ENCODE measurements around the gene CFAP126. TPM values are rescaled to one million over a fixed set of nuclear protein-coding genes. Genes with fewer than 3 reads are reported as not detected.
"Not testable (repeated sequence)": the region's sequence is repeated elsewhere in the genome, so short reads cannot be mapped to it uniquely, and the experiment has no call there.

CFAP126 gene
- total RNA-seq, 1 experiment from 2014 or later, result not detected

DNA sequence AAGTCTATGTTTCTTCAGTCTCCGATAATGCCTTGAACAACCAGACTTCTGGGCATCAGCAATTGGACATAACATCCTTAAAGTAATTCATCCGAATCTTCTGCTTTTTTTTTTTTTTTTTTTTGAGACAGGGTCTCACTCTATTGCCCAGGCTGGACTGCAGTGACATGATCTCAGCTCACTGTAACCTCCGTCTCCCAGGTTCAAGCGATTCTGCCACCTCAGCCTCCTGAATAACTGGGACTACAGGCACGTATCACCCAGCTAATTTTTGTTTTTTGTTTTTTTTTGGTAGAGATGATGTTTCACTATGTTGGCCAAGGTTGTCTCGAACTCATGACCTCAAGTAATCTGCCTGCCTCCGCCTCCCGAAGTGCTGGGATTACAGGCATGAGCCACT, 23.9 kb upstream of the CFAP126 start:
- H3K9ac ChIP-seq (ENCODE audit: extremely low read depth, insufficient read length, low read length), result no peak overlapping the region
- no CpG with 5 or more reads among the region's 8 CpGs for WGBS (ENCODE audit: extremely low coverage, insufficient read length, low lambda C conversion rate)
- peak overlapping the region in 1 of 2 experiments; percentile 56; a peak in 2 of 5 replicates for H3K4me3 Mint-ChIP-seq

DNA sequence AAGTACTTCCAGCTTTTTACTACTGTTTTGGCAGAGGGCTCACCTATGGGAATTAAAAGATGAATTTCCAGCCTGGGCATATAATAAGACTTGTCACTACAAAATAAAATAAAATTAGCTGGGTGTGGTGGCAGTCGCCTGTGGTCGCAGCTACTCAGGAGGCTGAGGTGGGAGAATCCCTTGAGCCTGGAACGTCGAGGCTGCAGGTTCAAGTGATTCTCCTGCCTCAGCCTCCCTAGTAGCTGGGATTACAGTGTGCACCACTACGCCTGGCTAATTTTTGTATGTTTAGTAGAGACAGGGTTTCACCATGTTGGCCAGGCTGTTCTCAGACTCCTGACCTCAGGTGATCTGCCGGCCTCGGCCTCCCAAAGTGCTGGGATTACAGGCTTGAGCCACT, 23.5 kb upstream of the CFAP126 start:
- not testable (repeated sequence) for H3K23ac ChIP-seq (ENCODE audit: insufficient read length, low read depth, low read length); H3K36me3 Mint-ChIP-seq (ENCODE audit: insufficient read depth in 1 of 3, low read depth in 3 of 3); H3K27me3 Mint-ChIP-seq (ENCODE audit: low read depth); H2BK5ac ChIP-seq (ENCODE audit: insufficient read length, low read length); H3K18ac ChIP-seq (ENCODE audit: insufficient read length, low read depth, low read length); H4K20me1 ChIP-seq (ENCODE audit: control insufficient read depth, insufficient read depth, insufficient read length); H3K9me3 ChIP-seq (ENCODE audit: control insufficient read depth, low read depth, low read length); H2BK120ac ChIP-seq (ENCODE audit: low read depth, low read length, poor library complexity, severe bottlenecking); H4K91ac ChIP-seq (ENCODE audit: insufficient read length, low read depth, low read length); H2AK5ac ChIP-seq (ENCODE audit: insufficient read length, low read length); H4K8ac ChIP-seq (replicated peaks; ENCODE audit: insufficient read length, low read depth, low read length); H2BK12ac ChIP-seq (ENCODE audit: insufficient read length, low read depth, low read length); H3T11ph ChIP-seq (ENCODE audit: low read length); H4K5ac ChIP-seq (ENCODE audit: insufficient read length, low read depth, low read length); H2BK15ac ChIP-seq (ENCODE audit: low read depth, low read length); H3K27ac ChIP-seq (ENCODE audit: insufficient read length, low read depth, low read length); H3K4ac ChIP-seq (ENCODE audit: low read depth, low read length); H2BK20ac ChIP-seq (ENCODE audit: low read depth, low read length, poor library complexity, severe bottlenecking); H3K79me1 ChIP-seq (ENCODE audit: insufficient read depth, low read depth, low read length, poor library complexity, severe bottlenecking); H2AFZ ChIP-seq (ENCODE audit: low read length); H3K79me2 ChIP-seq (ENCODE audit: insufficient read depth, low read length); H3K9me3 Mint-ChIP-seq; H3K27ac Mint-ChIP-seq; H3K4me1 ChIP-seq (ENCODE audit: insufficient read depth, low read length); H3K27me3 ChIP-seq (ENCODE audit: insufficient read depth, low read length); DNase-seq; H3K56ac ChIP-seq (ENCODE audit: insufficient read length, low read depth, low read length); H3K14ac ChIP-seq (ENCODE audit: insufficient read depth, low read length); H3K23me2 ChIP-seq (ENCODE audit: insufficient read length, low read depth, low read length, poor library complexity, severe bottlenecking); H3K9ac ChIP-seq (ENCODE audit: extremely low read depth, insufficient read length, low read length)
- Mint-ChIP-seq H3K4me3 (peak overlapping the region; percentile 92 to 97; a peak in 4 of 5 replicates), H3K4me1 (peaks cover 9 to 17% of the 10 kb centered on the region in 2 experiments)
- no CpG with 5 or more reads among the region's 7 CpGs for WGBS (ENCODE audit: extremely low coverage, insufficient read length, low lambda C conversion rate)
- peak overlapping the region; percentile 66 for H3K4me2 ChIP-seq (ENCODE audit: insufficient read depth, insufficient read length, low read length)

More for the DNA sequence above, 23.9 kb upstream of the CFAP126 start:
- H3K27me3 Mint-ChIP-seq (ENCODE audit: low read depth), result no peaks in the 10 kb centered on the region
- Histone ChIP-seq H4K8ac (replicated peaks; ENCODE audit: insufficient read length, low read depth, low read length) (no peak overlapping the region), H2BK12ac (ENCODE audit: insufficient read length, low read depth, low read length) (no peak overlapping the region), H3K56ac (ENCODE audit: insufficient read length, low read depth, low read length) (no peak overlapping the region), H3K18ac (ENCODE audit: insufficient read length, low read depth, low read length) (no peak overlapping the region), H2AK5ac (ENCODE audit: insufficient read length, low read length) (no peak overlapping the region), H3K9me3 (ENCODE audit: control insufficient read depth, low read depth, low read length) (no peaks in the 10 kb centered on the region), H4K5ac (ENCODE audit: insufficient read length, low read depth, low read length) (no peak overlapping the region), H2AFZ (ENCODE audit: low read length) (no peak overlapping the region), H3K23me2 (ENCODE audit: insufficient read length, low read depth, low read length, poor library complexity, severe bottlenecking) (peaks cover 4% of the 10 kb centered on the region), H2BK5ac (ENCODE audit: insufficient read length, low read length) (no peak overlapping the region), H2BK20ac (ENCODE audit: low read depth, low read length, poor library complexity, severe bottlenecking) (no peak overlapping the region), H4K91ac (ENCODE audit: insufficient read length, low read depth, low read length) (no peak overlapping the region), H3K4me2 (ENCODE audit: insufficient read depth, insufficient read length, low read length) (no peak overlapping the region), H4K20me1 (ENCODE audit: control insufficient read depth, insufficient read depth, insufficient read length) (no peaks in the 10 kb centered on the region), H3K79me2 (ENCODE audit: insufficient read depth, low read length) (no peaks in the 10 kb centered on the region), H3K14ac (ENCODE audit: insufficient read depth, low read length) (no peak overlapping the region), H2BK15ac (ENCODE audit: low read depth, low read length) (no peak overlapping the region), H3K4ac (ENCODE audit: low read depth, low read length) (no peak overlapping the region), H3T11ph (ENCODE audit: low read length) (no peak overlapping the region), H2BK120ac (ENCODE audit: low read depth, low read length, poor library complexity, severe bottlenecking) (no peak overlapping the region), H3K79me1 (ENCODE audit: insufficient read depth, low read depth, low read length, poor library complexity, severe bottlenecking) (no peaks in the 10 kb centered on the region), H3K23ac (ENCODE audit: insufficient read length, low read depth, low read length) (no peak overlapping the region), H3K4me1 (ENCODE audit: insufficient read depth, low read length) (no peaks in the 10 kb centered on the region; the same call in 1 of the 2 replicates), H3K27me3 (ENCODE audit: insufficient read depth, low read length) (no peaks in the 10 kb centered on the region), H3K27ac (ENCODE audit: insufficient read length, low read depth, low read length) (no peak overlapping the region)
- TF ChIP-seq, protein P1, sequence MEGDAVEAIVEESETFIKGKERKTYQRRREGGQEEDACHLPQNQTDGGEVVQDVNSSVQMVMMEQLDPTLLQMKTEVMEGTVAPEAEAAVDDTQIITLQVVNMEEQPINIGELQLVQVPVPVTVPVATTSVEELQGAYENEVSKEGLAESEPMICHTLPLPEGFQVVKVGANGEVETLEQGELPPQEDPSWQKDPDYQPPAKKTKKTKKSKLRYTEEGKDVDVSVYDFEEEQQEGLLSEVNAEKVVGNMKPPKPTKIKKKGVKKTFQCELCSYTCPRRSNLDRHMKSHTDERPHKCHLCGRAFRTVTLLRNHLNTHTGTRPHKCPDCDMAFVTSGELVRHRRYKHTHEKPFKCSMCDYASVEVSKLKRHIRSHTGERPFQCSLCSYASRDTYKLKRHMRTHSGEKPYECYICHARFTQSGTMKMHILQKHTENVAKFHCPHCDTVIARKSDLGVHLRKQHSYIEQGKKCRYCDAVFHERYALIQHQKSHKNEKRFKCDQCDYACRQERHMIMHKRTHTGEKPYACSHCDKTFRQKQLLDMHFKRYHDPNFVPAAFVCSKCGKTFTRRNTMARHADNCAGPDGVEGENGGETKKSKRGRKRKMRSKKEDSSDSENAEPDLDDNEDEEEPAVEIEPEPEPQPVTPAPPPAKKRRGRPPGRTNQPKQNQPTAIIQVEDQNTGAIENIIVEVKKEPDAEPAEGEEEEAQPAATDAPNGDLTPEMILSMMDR (conservative IDR thresholded peaks at IDR 0.05), result no peak
- H3K36me3 Mint-ChIP-seq (ENCODE audit: insufficient read depth in 1 of 3, low read depth in 3 of 3), result no peaks in the 10 kb centered on the region
- no peaks in the 10 kb centered on the region for H3K9me3 Mint-ChIP-seq
- H3K4me1 Mint-ChIP-seq, result peaks cover 9 to 17% of the 10 kb centered on the region in 2 experiments
- H3K27ac Mint-ChIP-seq, result no peak overlapping the region
- no peak for DNase-seq

All from H9 (cell line).